Measurements from ENCODE around the gene ZNF225. TPM values are rescaled to one million over a fixed set of nuclear protein-coding genes. Genes with fewer than 3 reads are reported as not detected.
A peak's percentile ranks its signal among the peaks of the same experiment; 100 is the strongest.
"Not testable (repeated sequence)": the region's sequence is repeated elsewhere in the genome, so short reads cannot be mapped to it uniquely, and the experiment has no call there.

ZNF225 gene
- total RNA-seq, 2 donors from 2014 or later = 2.8 TPM

- Histone ChIP-seq H3K9ac (ENCODE audit: low read depth in 2 of 2, low read length in 2 of 2) (no peak overlapping the region), H3K27ac (no peak overlapping the region), H3K36me3 (no peaks in the 10 kb centered on the region), H3K4me1 (peaks cover 4% of the 10 kb centered on the region), H3K27me3 (no peaks in the 10 kb centered on the region), H3K9me3 (peaks cover 2% of the 10 kb centered on the region), H3K4me3 (no peak overlapping the region)
- intact Hi-C loops (cut with DNase I) = loop anchor here (10.0 kb wide), 1 partner anchor 51 kb away; the partner anchor contains the start of gene ZNF227
- no peak for TF ChIP-seq CTCF (IDR thresholded peaks at IDR 0.05)
- no peak for DNase-seq
These were observed 50.6 kb downstream of the ZNF225 start for GRCh38 chr19:44163789-44164188.

- Histone ChIP-seq H3K4me1 (peaks cover 4% of the 10 kb centered on the region), H3K27me3 (no peaks in the 10 kb centered on the region), H3K9me3 (no peaks in the 10 kb centered on the region), H3K27ac (peak overlapping the region; percentile 76), H3K36me3 (no peaks in the 10 kb centered on the region), H3K9ac (ENCODE audit: low read depth in 2 of 2, low read length in 2 of 2) (no peak overlapping the region), H3K4me3 (peak overlapping the region; percentile 66)
- intact Hi-C loops (cut with DNase I) = loop anchor here (10.0 kb wide), 1 partner anchor 51 kb away; the partner anchor contains the start of gene ZNF227
- peak; percentile 18 for DNase-seq
- no peak for TF ChIP-seq CTCF (IDR thresholded peaks at IDR 0.05)
These were observed 51.1 kb downstream of the ZNF225 start for GRCh38 chr19:44164327-44164672.

- H3K9me3 ChIP-seq = no peaks in the 10 kb centered on the region
- DNase-seq = peak; percentile 93
- TF ChIP-seq CTCF (IDR thresholded peaks at IDR 0.05) = no peak
- H3K4me1 ChIP-seq = peaks cover 4% of the 10 kb centered on the region
- H3K9ac ChIP-seq (ENCODE audit: low read depth in 2 of 2, low read length in 2 of 2) = peak within 1 kb of the TSS; percentile 70 to 75
- H3K36me3 ChIP-seq = peaks cover 4% of the 10 kb centered on the region
- intact Hi-C loops (cut with DNase I) = loop anchor here (10.0 kb wide), 1 partner anchor 50 kb away; the partner anchor contains the start of gene ZNF227
- peak within 1 kb of the TSS; percentile 66 for H3K4me3 ChIP-seq
- peak within 1 kb of the TSS; percentile 76 for H3K27ac ChIP-seq
- H3K27me3 ChIP-seq = no peaks in the 10 kb centered on the region
These were observed 51.7 kb downstream of the ZNF225 start, which contains the start of gene ZNF226 for GRCh38 chr19:44164673-44165512. Gene ZNF226, plus strand, starts transcription at chr19:44165100. Its CDS starts 4,981 bp downstream, at chr19:44170081.

- H3K27ac ChIP-seq; H3K27me3 ChIP-seq; H3K4me3 ChIP-seq; intact Hi-C loops (cut with DNase I); H3K9me3 ChIP-seq; H3K4me1 ChIP-seq; DNase-seq; H3K9ac ChIP-seq (ENCODE audit: low read depth in 2 of 2, low read length in 2 of 2): not testable (repeated sequence)
- peaks cover 54% of the 10 kb centered on the region for H3K36me3 ChIP-seq
These were observed 57.5 kb downstream of the ZNF225 start for GRCh38 chr19:44170660-44171059.

- H3K27me3 ChIP-seq = no peaks in the 10 kb centered on the region
- H3K4me3 ChIP-seq = no peak overlapping the region
- H3K9me3 ChIP-seq = no peaks in the 10 kb centered on the region
- no peak for TF ChIP-seq CTCF (IDR thresholded peaks at IDR 0.05)
- no peak for DNase-seq
- H3K4me1 ChIP-seq = no peaks in the 10 kb centered on the region
- H3K9ac ChIP-seq (ENCODE audit: low read depth in 2 of 2, low read length in 2 of 2) = no peak overlapping the region
- peaks cover 46% of the 10 kb centered on the region for H3K36me3 ChIP-seq
- no peak overlapping the region for H3K27ac ChIP-seq
- intact Hi-C loops (cut with DNase I) = no loop called here
These were observed 63.4 kb downstream of the ZNF225 start for GRCh38 chr19:44176590-44176989.

- no peak for DNase-seq
- H3K9me3 ChIP-seq = peaks cover 1% of the 10 kb centered on the region
- H3K27ac ChIP-seq = no peak overlapping the region
- peaks cover 7% of the 10 kb centered on the region for H3K36me3 ChIP-seq
- no peaks in the 10 kb centered on the region for H3K27me3 ChIP-seq
- TF ChIP-seq CTCF (IDR thresholded peaks at IDR 0.05) = no peak
- intact Hi-C loops (cut with DNase I) = no loop called here
- no peaks in the 10 kb centered on the region for H3K4me1 ChIP-seq
- H3K9ac ChIP-seq (ENCODE audit: low read depth in 2 of 2, low read length in 2 of 2) = no peak overlapping the region
- H3K4me3 ChIP-seq = no peak overlapping the region
These were observed 67.8 kb downstream of the ZNF225 start for GRCh38 chr19:44180968-44181367.
